HL-60 (cell line): ENCODE results near the gene CHIT1.

Source experiments
- GABPA ChIP-seq: IDR thresholded peaks from 2 replicates; pipeline ENCODE4 v1.6.1; 2012; ENCODE audit warnings: low read depth
- POLR2AphosphoS5 ChIP-seq: IDR thresholded peaks from 2 replicates; pipeline ENCODE4 v1.6.1; 2012; ENCODE audit warnings: low read depth
- TF ChIP-seq, protein P1 (sequence below): IDR thresholded peaks from one replicate; pipeline ENCODE4 v1.5.1; 2011; ENCODE audit warnings: low read length, control low read depth, inconsistent platforms; ENCODE audit not compliant: insufficient read depth
- TF ChIP-seq, protein P2 (sequence below): IDR thresholded peaks from 2 replicates; pipeline ENCODE4 v1.6.1; 2012; ENCODE audit warnings: low read depth; ENCODE audit not compliant: insufficient replicate concordance

DNA sequence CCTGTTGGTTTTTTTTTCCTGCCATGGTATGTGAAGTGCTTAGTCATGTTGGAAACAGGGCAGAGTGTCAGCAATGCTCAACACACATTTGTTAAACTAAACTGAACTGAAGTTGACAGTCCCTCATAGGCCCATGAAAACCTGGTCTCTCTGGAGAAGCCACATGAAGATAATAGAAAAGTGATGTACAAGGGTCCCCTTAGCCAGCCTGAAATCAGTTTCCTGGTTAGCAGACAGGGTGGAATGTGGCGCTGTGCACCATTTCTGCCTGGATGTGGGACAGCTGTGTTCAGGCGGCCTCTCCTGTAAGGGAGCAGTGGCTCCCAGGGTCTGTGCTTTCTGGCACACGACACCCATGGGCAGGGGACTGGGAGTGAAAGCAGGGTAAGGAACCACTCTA is 33.1 kb downstream of the CHIT1 start:
- TF ChIP-seq, protein P1, sequence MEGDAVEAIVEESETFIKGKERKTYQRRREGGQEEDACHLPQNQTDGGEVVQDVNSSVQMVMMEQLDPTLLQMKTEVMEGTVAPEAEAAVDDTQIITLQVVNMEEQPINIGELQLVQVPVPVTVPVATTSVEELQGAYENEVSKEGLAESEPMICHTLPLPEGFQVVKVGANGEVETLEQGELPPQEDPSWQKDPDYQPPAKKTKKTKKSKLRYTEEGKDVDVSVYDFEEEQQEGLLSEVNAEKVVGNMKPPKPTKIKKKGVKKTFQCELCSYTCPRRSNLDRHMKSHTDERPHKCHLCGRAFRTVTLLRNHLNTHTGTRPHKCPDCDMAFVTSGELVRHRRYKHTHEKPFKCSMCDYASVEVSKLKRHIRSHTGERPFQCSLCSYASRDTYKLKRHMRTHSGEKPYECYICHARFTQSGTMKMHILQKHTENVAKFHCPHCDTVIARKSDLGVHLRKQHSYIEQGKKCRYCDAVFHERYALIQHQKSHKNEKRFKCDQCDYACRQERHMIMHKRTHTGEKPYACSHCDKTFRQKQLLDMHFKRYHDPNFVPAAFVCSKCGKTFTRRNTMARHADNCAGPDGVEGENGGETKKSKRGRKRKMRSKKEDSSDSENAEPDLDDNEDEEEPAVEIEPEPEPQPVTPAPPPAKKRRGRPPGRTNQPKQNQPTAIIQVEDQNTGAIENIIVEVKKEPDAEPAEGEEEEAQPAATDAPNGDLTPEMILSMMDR = no peak
- no peak for TF ChIP-seq POLR2AphosphoS5
- TF ChIP-seq, protein P2, sequence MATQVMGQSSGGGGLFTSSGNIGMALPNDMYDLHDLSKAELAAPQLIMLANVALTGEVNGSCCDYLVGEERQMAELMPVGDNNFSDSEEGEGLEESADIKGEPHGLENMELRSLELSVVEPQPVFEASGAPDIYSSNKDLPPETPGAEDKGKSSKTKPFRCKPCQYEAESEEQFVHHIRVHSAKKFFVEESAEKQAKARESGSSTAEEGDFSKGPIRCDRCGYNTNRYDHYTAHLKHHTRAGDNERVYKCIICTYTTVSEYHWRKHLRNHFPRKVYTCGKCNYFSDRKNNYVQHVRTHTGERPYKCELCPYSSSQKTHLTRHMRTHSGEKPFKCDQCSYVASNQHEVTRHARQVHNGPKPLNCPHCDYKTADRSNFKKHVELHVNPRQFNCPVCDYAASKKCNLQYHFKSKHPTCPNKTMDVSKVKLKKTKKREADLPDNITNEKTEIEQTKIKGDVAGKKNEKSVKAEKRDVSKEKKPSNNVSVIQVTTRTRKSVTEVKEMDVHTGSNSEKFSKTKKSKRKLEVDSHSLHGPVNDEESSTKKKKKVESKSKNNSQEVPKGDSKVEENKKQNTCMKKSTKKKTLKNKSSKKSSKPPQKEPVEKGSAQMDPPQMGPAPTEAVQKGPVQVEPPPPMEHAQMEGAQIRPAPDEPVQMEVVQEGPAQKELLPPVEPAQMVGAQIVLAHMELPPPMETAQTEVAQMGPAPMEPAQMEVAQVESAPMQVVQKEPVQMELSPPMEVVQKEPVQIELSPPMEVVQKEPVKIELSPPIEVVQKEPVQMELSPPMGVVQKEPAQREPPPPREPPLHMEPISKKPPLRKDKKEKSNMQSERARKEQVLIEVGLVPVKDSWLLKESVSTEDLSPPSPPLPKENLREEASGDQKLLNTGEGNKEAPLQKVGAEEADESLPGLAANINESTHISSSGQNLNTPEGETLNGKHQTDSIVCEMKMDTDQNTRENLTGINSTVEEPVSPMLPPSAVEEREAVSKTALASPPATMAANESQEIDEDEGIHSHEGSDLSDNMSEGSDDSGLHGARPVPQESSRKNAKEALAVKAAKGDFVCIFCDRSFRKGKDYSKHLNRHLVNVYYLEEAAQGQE = no peak
- no peak for TF ChIP-seq GABPA
